Endothelial cell of hepatic sinusoid (primary cell): ENCODE results near the gene BLACAT1.

ENCODE experiments used
- in situ Hi-C: cut with HindIII; loops from 2 replicates; pipeline ENCODE4 v1.10.0; 2017; ENCODE audit warnings: low sequenced_read_pairs

The BLACAT1 gene

GRCh38 chr1:205442051-205442725 lies 13.7 kb downstream of the BLACAT1 start:
- in situ Hi-C loops: no loop called here

GRCh38 chr1:205441716-205442050 lies 14.2 kb downstream of the BLACAT1 start:
- in situ Hi-C loops: no loop called here

- in situ Hi-C loops: no loop called here
Observed at GRCh38 chr1:205441318-205441633, 14.6 kb downstream of the BLACAT1 start.

GRCh38 chr1:205440476-205441317 lies 15.1 kb downstream of the BLACAT1 start:
- in situ Hi-C loops: no loop called here

GRCh38 chr1:205440121-205440475 lies 15.7 kb downstream of the BLACAT1 start:
- in situ Hi-C loops: no loop called here

GRCh38 chr1:205438213-205439158 lies 17.4 kb downstream of the BLACAT1 start:
- in situ Hi-C loops: no loop called here

- in situ Hi-C loops: no loop called here
Observed at GRCh38 chr1:205437570-205437969, 18.3 kb downstream of the BLACAT1 start.

GRCh38 chr1:205436776-205437410 lies 19.0 kb downstream of the BLACAT1 start:
- in situ Hi-C loops: no loop called here

- in situ Hi-C loops: no loop called here
Observed at GRCh38 chr1:205435578-205436573, 20.0 kb downstream of the BLACAT1 start.

- in situ Hi-C loops: loop anchor here (5.0 kb wide), 1 partner anchor 68 kb away; the partner anchor contains the start of gene CDK18
Observed at GRCh38 chr1:205434738-205435137, 21.1 kb downstream of the BLACAT1 start.

- in situ Hi-C loops: loop anchor here (5.0 kb wide), 1 partner anchor 70 kb away; the partner anchor contains the start of gene CDK18
Observed at GRCh38 chr1:205432692-205433091, 23.2 kb downstream of the BLACAT1 start.

GRCh38 chr1:205432116-205432515 lies 23.7 kb downstream of the BLACAT1 start:
- in situ Hi-C loops: loop anchor here (5.0 kb wide), 1 partner anchor 70 kb away; the partner anchor contains the start of gene CDK18

- in situ Hi-C loops: loop anchor here (5.0 kb wide), 1 partner anchor 72 kb away; the partner anchor contains the start of gene CDK18
Observed at GRCh38 chr1:205430696-205431305, 25.0 kb downstream of the BLACAT1 start.

- in situ Hi-C loops: loop anchor here (5.0 kb wide), 3 partner anchors 58 to 92 kb away; partner anchors contain the start of gene CDK18
Observed at GRCh38 chr1:205429762-205430695, 25.8 kb downstream of the BLACAT1 start.

- in situ Hi-C loops: loop anchor here (5.0 kb wide), 2 partner anchors 53 to 97 kb away; no protein-coding TSS in a partner anchor
Observed at GRCh38 chr1:205424901-205425600, 30.8 kb downstream of the BLACAT1 start.

GRCh38 chr1:205423814-205424399 lies 31.9 kb downstream of the BLACAT1 start:
- in situ Hi-C loops: no loop called here
